Stimulated activated CD4-positive, alpha-beta T cell treated with anti-CD3 and anti-CD28 coated beads, Interleukin-2, amount 100 ng/mL, for 48 hours (primary cell): Measurements from ENCODE around the gene CDRT15L2.
"Not testable (repeated sequence)": the region's sequence is repeated elsewhere in the genome, so short reads cannot be mapped to it uniquely, and the experiment has no call there.

Source experiments
- DNase-seq, 2 donors: peaks; one replicate each; pipeline ENCODE4 v3.0.0-alpha.2; 2020

CDRT15L2 gene

GRCh38 chr17:20583891-20584577 is 4.5 kb downstream of the CDRT15L2 start:
- DNase-seq = not testable (repeated sequence)

- DNase-seq = not testable (repeated sequence)
Measured at GRCh38 chr17:20588744-20589453, 9.4 kb downstream of the CDRT15L2 start.

- not testable (repeated sequence) for DNase-seq
Measured at GRCh38 chr17:20589454-20589810, 9.9 kb downstream of the CDRT15L2 start.

- DNase-seq = not testable (repeated sequence)
Measured at GRCh38 chr17:20591040-20591439, 11.5 kb downstream of the CDRT15L2 start.

GRCh38 chr17:20605568-20605967 is 26.0 kb downstream of the CDRT15L2 start:
- DNase-seq = not testable (repeated sequence)

DNA sequence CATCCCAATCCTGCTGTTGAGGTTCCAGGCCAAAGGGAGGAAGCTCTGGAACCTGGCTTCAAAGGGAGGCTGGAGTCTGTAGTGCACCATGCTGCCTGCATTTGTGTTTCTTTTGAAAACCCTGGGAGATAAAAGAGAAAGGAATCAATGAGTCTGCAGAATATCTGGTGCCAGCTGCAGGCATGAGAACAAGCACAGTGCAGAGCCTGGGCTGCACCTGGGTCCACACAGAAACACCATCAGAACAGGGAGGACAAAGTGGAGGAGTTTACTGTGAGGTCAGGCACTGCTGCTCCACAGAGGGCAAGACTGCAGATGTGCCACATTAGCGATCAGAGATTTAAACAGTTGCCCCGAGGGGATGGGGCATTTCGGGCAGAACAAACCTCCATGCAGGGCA is 30.0 kb downstream of the CDRT15L2 start:
- not testable (repeated sequence) for DNase-seq

DNA sequence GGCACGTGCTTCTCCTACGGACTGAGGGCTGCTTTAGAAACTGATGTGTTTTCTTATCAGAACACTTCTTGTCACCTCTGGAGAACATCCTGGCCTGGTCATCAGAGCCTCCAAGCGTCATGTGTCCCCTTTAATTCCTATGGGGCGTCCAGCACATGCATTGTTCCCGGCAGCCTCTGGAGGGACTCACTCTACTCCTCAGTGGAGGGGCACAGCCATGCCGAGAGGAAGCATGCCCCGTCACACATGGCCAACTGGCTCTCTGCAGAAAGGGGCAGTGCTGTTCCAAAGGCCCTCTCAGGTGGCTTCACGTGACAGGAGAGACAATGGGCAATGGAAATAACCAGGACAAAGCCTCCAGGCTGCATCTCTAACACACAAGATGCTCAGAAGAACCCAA is 31.8 kb downstream of the CDRT15L2 start:
- no peak for DNase-seq

- no peak for DNase-seq
Measured at GRCh38 chr17:20612635-20613034, 33.1 kb downstream of the CDRT15L2 start.

DNA sequence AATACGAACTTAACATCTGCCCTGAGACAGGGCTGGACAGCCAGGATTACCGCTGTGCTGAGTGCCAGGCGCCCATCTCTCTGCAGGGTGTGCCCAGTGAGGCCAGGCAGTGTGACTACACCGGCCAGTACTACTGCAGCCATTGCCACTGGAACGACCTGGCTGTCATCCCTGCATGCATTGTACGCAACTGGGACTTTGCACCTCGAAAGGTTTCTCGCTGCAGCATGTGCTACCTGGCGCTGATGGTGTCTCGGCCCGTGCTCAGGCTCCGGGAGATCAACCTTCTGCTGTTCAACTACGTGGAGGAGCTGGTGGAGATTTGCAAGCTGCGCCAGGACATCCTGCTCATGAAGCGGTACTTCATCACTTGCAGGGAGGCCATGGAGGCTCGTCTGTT is 33.7 kb downstream of the CDRT15L2 start:
- no peak for DNase-seq

GRCh38 chr17:20613905-20614304 is 34.4 kb downstream of the CDRT15L2 start:
- DNase-seq = no peak

DNA sequence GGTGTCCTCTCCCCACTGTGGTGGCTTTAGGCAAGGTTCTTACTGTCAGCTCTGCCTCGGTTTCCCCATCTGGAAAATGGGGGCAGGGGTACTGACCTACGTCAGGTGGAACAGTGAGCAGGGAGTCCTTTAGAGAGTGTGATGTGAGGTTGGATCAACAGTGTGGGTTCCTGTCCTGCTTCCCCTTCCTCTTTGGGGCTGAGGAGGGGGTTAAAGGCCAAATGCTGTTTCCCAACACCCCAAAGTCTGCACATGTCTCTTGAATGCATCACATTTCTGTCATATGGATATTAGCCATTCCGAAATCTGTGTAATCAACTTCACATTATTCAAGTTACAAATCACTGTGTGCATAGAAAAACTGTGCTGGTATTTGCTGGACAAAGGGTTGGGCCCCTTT is 35.9 kb downstream of the CDRT15L2 start:
- DNase-seq = not testable (repeated sequence)
